Fibroblast of mammary gland (primary cell): ENCODE results near the gene SORD.
"Not testable (repeated sequence)": the region's sequence is repeated elsewhere in the genome, so short reads cannot be mapped to it uniquely, and the experiment has no call there.

ENCODE experiments used
- DNase-seq: peaks from one replicate; pipeline ENCODE4 v3.0.0-alpha.2; 2010; ENCODE audit warnings: low read depth
- H3K4me3 ChIP-seq: 2 replicates; pipeline ENCODE4 v1.5.1; 2011; ENCODE audit warnings: low read depth, mild to moderate bottlenecking, low read length, moderate library complexity; ENCODE audit not compliant: control insufficient read depth
- CTCF ChIP-seq: conservative IDR thresholded peaks from 2 replicates; pipeline ENCODE4 v1.5.1; 2011; ENCODE audit warnings: low read depth, low read length, inconsistent platforms; ENCODE audit not compliant: control insufficient read depth, insufficient read depth

SORD gene

GRCh38 chr15:45009046-45009445 is 13.9 kb upstream of the SORD start:
- no peak for TF ChIP-seq CTCF
- DNase-seq: no peak
- H3K4me3 ChIP-seq: no peak overlapping the region

DNA sequence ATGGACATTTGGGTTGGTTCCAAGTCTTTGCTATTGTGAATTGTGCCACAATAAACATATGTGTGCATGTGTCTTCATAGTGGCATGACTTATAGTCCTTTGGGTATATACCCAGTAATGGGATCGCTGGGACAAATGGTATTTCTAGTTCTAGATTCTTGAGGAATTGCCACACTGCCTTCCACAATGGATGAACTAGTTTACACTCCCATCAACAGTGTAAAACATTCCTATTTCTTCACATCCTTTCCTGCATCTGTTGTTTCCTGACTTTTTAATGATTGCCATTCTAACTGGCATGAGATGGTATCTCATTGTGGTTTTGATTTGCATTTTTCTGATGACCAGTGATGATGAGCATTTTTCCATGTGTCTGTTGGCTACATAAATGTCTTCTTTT is 7.9 kb upstream of the SORD start:
- H3K4me3 ChIP-seq, DNase-seq: not testable (repeated sequence)

DNA sequence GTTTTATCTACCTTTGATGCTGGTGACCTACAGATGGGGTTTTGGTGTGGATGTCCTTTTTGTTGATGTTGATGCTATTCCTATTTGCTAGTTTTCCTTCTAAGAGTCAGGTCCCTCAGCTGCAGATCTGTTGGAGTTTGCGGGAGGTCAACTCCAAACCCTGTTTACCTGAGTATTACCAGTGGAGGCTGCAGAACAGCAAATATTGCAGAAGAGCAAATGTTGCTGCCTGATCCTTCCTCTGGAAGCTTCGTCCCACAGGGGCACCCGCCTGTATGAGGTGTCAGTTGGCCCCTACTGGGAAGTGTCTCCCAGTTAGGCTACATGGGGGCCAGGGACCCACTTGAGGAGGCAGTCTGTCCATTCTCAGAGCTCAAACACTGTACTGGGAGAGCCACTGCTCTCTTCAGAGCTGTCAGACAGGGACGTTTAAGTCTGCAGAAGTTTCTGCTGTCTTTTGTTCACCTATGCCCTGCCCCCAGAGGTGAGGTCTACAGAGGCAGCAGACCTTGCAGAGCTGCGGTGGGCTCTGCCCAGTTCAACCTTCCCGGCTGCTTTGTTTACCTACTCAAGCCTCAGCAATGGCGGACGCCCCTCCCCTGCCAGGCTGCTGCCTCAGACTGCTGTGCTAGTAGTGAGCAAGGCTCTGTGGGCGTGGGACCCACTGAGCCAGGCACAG is 2.6 kb upstream of the SORD start:
- not testable (repeated sequence) for DNase-seq, H3K4me3 ChIP-seq

- not testable (repeated sequence) for H3K4me3 ChIP-seq, DNase-seq
These were observed 2.1 kb upstream of the SORD start for GRCh38 chr15:45020901-45021259.

GRCh38 chr15:45021348-45021747 is 1.6 kb upstream of the SORD start:
- no peak overlapping the region for H3K4me3 ChIP-seq

GRCh38 chr15:45023659-45024225 is 747 bp downstream of the SORD start:
- TF ChIP-seq CTCF: no peak
- DNase-seq: peak; percentile 41
- peak overlapping the region; percentile 83 for H3K4me3 ChIP-seq

More at GRCh38 chr15:45021348-45021747, 1.6 kb upstream of the SORD start:
- no peak for TF ChIP-seq CTCF
- DNase-seq: peak; percentile 34

DNA sequence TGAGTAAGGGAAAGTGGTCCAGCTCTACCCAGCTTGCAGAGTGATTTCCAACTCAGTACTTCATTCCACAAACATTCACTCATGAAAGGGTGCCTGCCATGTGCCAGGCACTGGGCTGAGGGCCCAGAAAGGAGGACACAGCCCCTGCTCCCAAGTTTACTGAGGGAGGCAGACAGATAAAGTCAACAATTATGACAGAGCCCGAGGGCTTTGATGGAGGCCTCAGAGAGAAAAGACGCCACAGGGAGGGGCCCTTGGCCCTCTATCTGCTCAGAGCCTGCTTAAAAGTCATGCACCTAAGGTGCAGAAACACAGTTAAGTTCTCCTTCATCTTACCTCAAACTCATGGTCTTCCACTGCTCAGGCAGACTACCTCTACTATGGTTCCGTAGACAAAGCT is 1.7 kb downstream of the SORD start:
- H3K4me3 ChIP-seq, DNase-seq: not testable (repeated sequence)

- DNase-seq, H3K4me3 ChIP-seq: not testable (repeated sequence)
These were observed 2.6 kb downstream of the SORD start for GRCh38 chr15:45025627-45026026.

GRCh38 chr15:45026651-45027190 is 3.7 kb downstream of the SORD start:
- no peak overlapping the region for H3K4me3 ChIP-seq
- DNase-seq: no peak
- no peak for TF ChIP-seq CTCF
